ENCODE data around the gene C1orf141. TPM values are rescaled to one million over a fixed set of nuclear protein-coding genes. Genes with fewer than 3 reads are reported as not detected.

Gene C1orf141
- total and polyA plus RNA-seq, 2 of the 8 experiments (the other 6 are each of a cell fraction or from before 2014, with no cell fraction given) = not detected

- TF ChIP-seq E2F6 (IDR thresholded peaks at IDR 0.05) (no peak), USF2 (IDR thresholded peaks at IDR 0.05; ENCODE audit: low read length) (peak; percentile 32; the same call in 1 of the 2 replicates), TEAD4 (IDR thresholded peaks at IDR 0.05; ENCODE audit: low read depth, low read length) (no peak), CREB1 (IDR thresholded peaks at IDR 0.05) (no peak), RBBP5 (IDR thresholded peaks at IDR 0.05; ENCODE audit: borderline replicate concordance, low read depth, low read length) (no peak), SAP30 (IDR thresholded peaks at IDR 0.05; ENCODE audit: insufficient read depth, insufficient replicate concordance, low read length) (no peak)
- no peak overlapping the region for H4K8ac ChIP-seq (ENCODE audit: extremely low read depth, insufficient read depth, low read length)
- H3K18ac ChIP-seq (ENCODE audit: extremely low read depth, low read length) = no peak overlapping the region
- no peak overlapping the region for H4K91ac ChIP-seq (replicated peaks; ENCODE audit: insufficient read length, low read length)
- H4K5ac ChIP-seq (ENCODE audit: insufficient read length, low read depth, low read length) = no peak overlapping the region
- H3K14ac ChIP-seq (ENCODE audit: insufficient read length) = no peak overlapping the region
- H3K79me1 ChIP-seq (ENCODE audit: low read depth, low read length) = no peaks in the 10 kb centered on the region
- H3K27ac ChIP-seq (ENCODE audit: low read depth, low read length) = no peak overlapping the region
- peaks cover 2 to 7% (median 4%) of the 10 kb centered on the region in 4 experiments; a peak in 4 of 7 replicates for H3K4me1 ChIP-seq (replicated peaks in 1 of 4; ENCODE audit: control insufficient read depth in 3 of 4, insufficient read depth in 4 of 4, low read length in 3 of 4)
- H3K23ac ChIP-seq (ENCODE audit: insufficient read length) = no peak overlapping the region
- DNase-seq (ENCODE audit: low read depth in 1 of 2, low spot score in 2 of 2) = no peak
- no peak overlapping the region for H2AK5ac ChIP-seq (ENCODE audit: low read depth, low read length)
- no peak overlapping the region for H3K4me3 ChIP-seq (ENCODE audit: extremely low read depth in 1 of 4, insufficient read depth in 2 of 4, low read depth in 3 of 4, low read length in 4 of 4)
- no peak overlapping the region for H2BK15ac ChIP-seq (ENCODE audit: low read length)
- H4K20me1 ChIP-seq (replicated peaks in 1 of 2; ENCODE audit: control insufficient read depth in 1 of 2, insufficient read depth in 2 of 2, low read length in 2 of 2) = no peaks in the 10 kb centered on the region
- no peak overlapping the region for H2AFZ ChIP-seq (ENCODE audit: low read length)
- H3K4ac ChIP-seq (replicated peaks; ENCODE audit: insufficient read length, low read depth, low read length) = no peak overlapping the region
- no peak overlapping the region for H3K9ac ChIP-seq (replicated peaks in 1 of 4; ENCODE audit: extremely low read depth in 1 of 4, low read depth in 3 of 4, low read length in 3 of 4)
- FAIRE-seq = no peak
- ChIA-PET CTCF (ENCODE audit: partially characterized antibody) (interaction anchor here (0.8 to 4.1 kb wide), 6 partner anchors 10 to 141 kb away, joined by 3 to 21 read pairs (median 8); no protein-coding TSS in a partner anchor), POLR2A (ENCODE audit: partially characterized antibody) (no interaction called here)
- no peaks in the 10 kb centered on the region for H3K23me2 ChIP-seq (ENCODE audit: low read depth, low read length)
- no peaks in the 10 kb centered on the region for H3K79me2 ChIP-seq (ENCODE audit: control insufficient read depth in 1 of 2, insufficient read depth in 2 of 2, low read length in 2 of 2)
- 64% methylated on average over 4 of the region's 4 CpGs; no CpG with 5 or more reads in 1 of the 2 experiments for WGBS, 2 experiments (ENCODE audit: extremely low coverage in 1 of 2, insufficient coverage in 1 of 2, insufficient read length in 1 of 2, insufficient replicate concordance in 2 of 2, low coverage in 1 of 2, low lambda C conversion rate in 2 of 2, missing lambda C conversion rate in 1 of 2)
- H3K27me3 ChIP-seq (replicated peaks in 1 of 4; ENCODE audit: control insufficient read depth in 3 of 4, extremely low read depth in 1 of 4, insufficient read depth in 3 of 4, low read length in 3 of 4) = 0 out of 7 replicates have a peak, but pooled peaks cover 0 to 2% (median 0%) of the 10 kb centered on the region in 4 experiments
- H2BK20ac ChIP-seq (ENCODE audit: low read length) = no peak overlapping the region
- H2BK120ac ChIP-seq (replicated peaks; ENCODE audit: low read depth, low read length) = no peak overlapping the region
- no peak overlapping the region for H2BK12ac ChIP-seq (ENCODE audit: low read depth, low read length)
- H3K36me3 ChIP-seq (ENCODE audit: control insufficient read depth in 2 of 4, insufficient read depth in 4 of 4, low read length in 3 of 4) = no peaks in the 10 kb centered on the region
- no peak overlapping the region for H3K56ac ChIP-seq (replicated peaks; ENCODE audit: insufficient read length, low read depth, low read length)
- H2BK5ac ChIP-seq (ENCODE audit: low read depth, low read length) = no peak overlapping the region
- no peak overlapping the region; a peak in 1 of 4 replicates for H3K4me2 ChIP-seq (ENCODE audit: insufficient read depth in 1 of 2, low read depth in 2 of 2, low read length in 2 of 2)
- no peaks in the 10 kb centered on the region for H3K9me3 ChIP-seq (ENCODE audit: insufficient read depth in 2 of 2, low read depth in 1 of 2, low read length in 1 of 2)
Observed at GRCh38 chr1:67137307-67137753, 2.6 kb upstream of the C1orf141 start.

All from H1 (cell line).